ENCODE results near the gene CTTNBP2. TPM values are rescaled to one million over a fixed set of nuclear protein-coding genes. Genes with fewer than 3 reads are reported as not detected.

CTTNBP2 gene
- total RNA-seq, 1 experiment from 2014 or later = 17.6 TPM

DNA sequence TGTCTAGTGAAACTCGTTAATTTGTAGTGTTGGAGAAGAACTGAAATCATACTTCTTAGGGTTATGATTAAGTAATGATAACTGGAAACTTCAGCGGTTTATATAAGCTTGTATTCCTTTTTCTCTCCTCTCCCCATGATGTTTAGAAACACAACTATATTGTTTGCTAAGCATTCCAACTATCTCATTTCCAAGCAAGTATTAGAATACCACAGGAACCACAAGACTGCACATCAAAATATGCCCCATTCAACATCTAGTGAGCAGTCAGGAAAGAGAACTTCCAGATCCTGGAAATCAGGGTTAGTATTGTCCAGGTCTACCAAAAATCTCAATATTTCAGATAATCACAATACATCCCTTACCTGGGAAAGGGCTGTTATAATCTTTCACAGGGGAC lies 205.8 kb downstream of the CTTNBP2 start:
- no peak overlapping the region for H4K8ac ChIP-seq (replicated peaks; ENCODE audit: insufficient read length, low read depth, low read length)
- no peak overlapping the region for H2BK12ac ChIP-seq (ENCODE audit: insufficient read length, low read depth, low read length)
- no peak overlapping the region for H2BK20ac ChIP-seq (ENCODE audit: low read depth, low read length, poor library complexity, severe bottlenecking)
- no peak overlapping the region for H3K9ac ChIP-seq (ENCODE audit: extremely low read depth, insufficient read length, low read length)
- no peaks in the 10 kb centered on the region for H3K9me3 Mint-ChIP-seq
- H2BK5ac ChIP-seq (ENCODE audit: insufficient read length, low read length) = no peak overlapping the region
- H4K20me1 ChIP-seq (ENCODE audit: control insufficient read depth, insufficient read depth, insufficient read length) = no peaks in the 10 kb centered on the region
- no peaks in the 10 kb centered on the region for H3K4me1 ChIP-seq (ENCODE audit: insufficient read depth, low read length)
- no peak overlapping the region for H3K56ac ChIP-seq (ENCODE audit: insufficient read length, low read depth, low read length)
- H3K4ac ChIP-seq (ENCODE audit: low read depth, low read length) = no peak overlapping the region
- H3K14ac ChIP-seq (ENCODE audit: insufficient read depth, low read length) = no peak overlapping the region
- H3K9me3 ChIP-seq (ENCODE audit: control insufficient read depth, low read depth, low read length) = no peaks in the 10 kb centered on the region
- no peak overlapping the region for H2BK15ac ChIP-seq (ENCODE audit: low read depth, low read length)
- H3K23ac ChIP-seq (ENCODE audit: insufficient read length, low read depth, low read length) = no peak overlapping the region
- H3K27me3 Mint-ChIP-seq (ENCODE audit: low read depth) = no peaks in the 10 kb centered on the region
- H2AK5ac ChIP-seq (ENCODE audit: insufficient read length, low read length) = no peak overlapping the region
- no peak overlapping the region for H2BK120ac ChIP-seq (ENCODE audit: low read depth, low read length, poor library complexity, severe bottlenecking)
- no peak overlapping the region for H3K27ac Mint-ChIP-seq
- no peak overlapping the region for H3T11ph ChIP-seq (ENCODE audit: low read length)
- H3K4me2 ChIP-seq (ENCODE audit: insufficient read depth, insufficient read length, low read length) = no peak overlapping the region
- peaks cover 24 to 25% of the 10 kb centered on the region in 2 experiments for H3K4me1 Mint-ChIP-seq
- TF ChIP-seq, protein P1, sequence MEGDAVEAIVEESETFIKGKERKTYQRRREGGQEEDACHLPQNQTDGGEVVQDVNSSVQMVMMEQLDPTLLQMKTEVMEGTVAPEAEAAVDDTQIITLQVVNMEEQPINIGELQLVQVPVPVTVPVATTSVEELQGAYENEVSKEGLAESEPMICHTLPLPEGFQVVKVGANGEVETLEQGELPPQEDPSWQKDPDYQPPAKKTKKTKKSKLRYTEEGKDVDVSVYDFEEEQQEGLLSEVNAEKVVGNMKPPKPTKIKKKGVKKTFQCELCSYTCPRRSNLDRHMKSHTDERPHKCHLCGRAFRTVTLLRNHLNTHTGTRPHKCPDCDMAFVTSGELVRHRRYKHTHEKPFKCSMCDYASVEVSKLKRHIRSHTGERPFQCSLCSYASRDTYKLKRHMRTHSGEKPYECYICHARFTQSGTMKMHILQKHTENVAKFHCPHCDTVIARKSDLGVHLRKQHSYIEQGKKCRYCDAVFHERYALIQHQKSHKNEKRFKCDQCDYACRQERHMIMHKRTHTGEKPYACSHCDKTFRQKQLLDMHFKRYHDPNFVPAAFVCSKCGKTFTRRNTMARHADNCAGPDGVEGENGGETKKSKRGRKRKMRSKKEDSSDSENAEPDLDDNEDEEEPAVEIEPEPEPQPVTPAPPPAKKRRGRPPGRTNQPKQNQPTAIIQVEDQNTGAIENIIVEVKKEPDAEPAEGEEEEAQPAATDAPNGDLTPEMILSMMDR (conservative IDR thresholded peaks at IDR 0.05) = no peak
- WGBS (ENCODE audit: extremely low coverage, insufficient read length, low lambda C conversion rate) = no CpG with 5 or more reads among the region's 2 CpGs
- no peak overlapping the region for H4K91ac ChIP-seq (ENCODE audit: insufficient read length, low read depth, low read length)
- no peak overlapping the region for H3K4me3 Mint-ChIP-seq
- H3K27me3 ChIP-seq (ENCODE audit: insufficient read depth, low read length) = no peaks in the 10 kb centered on the region
- H3K23me2 ChIP-seq (ENCODE audit: insufficient read length, low read depth, low read length, poor library complexity, severe bottlenecking) = no peaks in the 10 kb centered on the region
- DNase-seq = no peak
- H3K79me2 ChIP-seq (ENCODE audit: insufficient read depth, low read length) = no peaks in the 10 kb centered on the region
- no peak overlapping the region for H3K27ac ChIP-seq (ENCODE audit: insufficient read length, low read depth, low read length)
- H3K79me1 ChIP-seq (ENCODE audit: insufficient read depth, low read depth, low read length, poor library complexity, severe bottlenecking) = no peaks in the 10 kb centered on the region
- no peak overlapping the region for H3K18ac ChIP-seq (ENCODE audit: insufficient read length, low read depth, low read length)
- no peaks in the 10 kb centered on the region for H3K36me3 Mint-ChIP-seq (ENCODE audit: insufficient read depth in 1 of 3, low read depth in 3 of 3)
- no peak overlapping the region for H4K5ac ChIP-seq (ENCODE audit: insufficient read length, low read depth, low read length)
- H2AFZ ChIP-seq (ENCODE audit: low read length) = no peak overlapping the region
